NCI-H2029 (cell line): ENCODE data around the gene FLOT2.
"Not testable (repeated sequence)": the region's sequence is repeated elsewhere in the genome, so short reads cannot be mapped to it uniquely, and the experiment has no call there.

Experiments
- DNase-seq: peaks from one replicate; lab custom pipeline; 2025; lab: John Stamatoyannopoulos, UW

FLOT2 gene

GRCh38 chr17:28895794-28896447 is 1.6 kb downstream of the FLOT2 start:
- no peak for DNase-seq

GRCh38 chr17:28893248-28894183 is 4.0 kb downstream of the FLOT2 start:
- DNase-seq = not testable (repeated sequence)

GRCh38 chr17:28892024-28892423 is 5.5 kb downstream of the FLOT2 start:
- no peak for DNase-seq

- DNase-seq = no peak
These were observed 6.3 kb downstream of the FLOT2 start for GRCh38 chr17:28891201-28891600.

GRCh38 chr17:28889996-28890395 is 7.5 kb downstream of the FLOT2 start:
- no peak for DNase-seq

- DNase-seq = no peak
These were observed 8.7 kb downstream of the FLOT2 start for GRCh38 chr17:28888832-28889231.

- DNase-seq = no peak
These were observed 9.6 kb downstream of the FLOT2 start for GRCh38 chr17:28887871-28888471.

GRCh38 chr17:28885951-28886350 is 11.6 kb downstream of the FLOT2 start:
- DNase-seq = no peak

GRCh38 chr17:28885363-28885762 is 12.2 kb downstream of the FLOT2 start:
- no peak for DNase-seq

GRCh38 chr17:28883967-28884702 is 13.4 kb downstream of the FLOT2 start:
- no peak for DNase-seq

- no peak for DNase-seq
These were observed 15.2 kb downstream of the FLOT2 start for GRCh38 chr17:28882154-28882895.

- no peak for DNase-seq
These were observed 15.9 kb downstream of the FLOT2 start for GRCh38 chr17:28881533-28882056.

GRCh38 chr17:28880572-28880945 is 17.0 kb downstream of the FLOT2 start:
- DNase-seq = no peak

GRCh38 chr17:28879886-28880571 is 17.5 kb downstream of the FLOT2 start:
- no peak for DNase-seq

- DNase-seq = peak; percentile 5
These were observed 18.6 kb downstream of the FLOT2 start for GRCh38 chr17:28878981-28879380.

- DNase-seq = no peak
These were observed 19.2 kb downstream of the FLOT2 start for GRCh38 chr17:28878158-28878910.

GRCh38 chr17:28877150-28877711 is 20.3 kb downstream of the FLOT2 start:
- not testable (repeated sequence) for DNase-seq

- no peak for DNase-seq
These were observed 21.5 kb downstream of the FLOT2 start for GRCh38 chr17:28875848-28876550.

- DNase-seq = no peak
These were observed 22.8 kb downstream of the FLOT2 start for GRCh38 chr17:28874750-28875149.
